OCI-LY3 (cell line): Measurements from ENCODE around the gene CTNNA3.

Experiments used
- EZH2phosphoT487 ChIP-seq: fragments of 200-600 bp; shearing (Covaris generic); IDR thresholded peaks from 2 replicates; pipeline ENCODE4 v1.6.1; 2018; ENCODE audit warnings: antibody characterized with exemption, mixed run types, low read depth
- TF ChIP-seq, protein P1 (sequence below): fragments of 200-600, 300-600 bp; sonication (generic); IDR thresholded peaks from 2 replicates; pipeline ENCODE4 v1.5.1; 2014; ENCODE audit warnings: antibody characterized with exemption, low read length, low read depth

DNA sequence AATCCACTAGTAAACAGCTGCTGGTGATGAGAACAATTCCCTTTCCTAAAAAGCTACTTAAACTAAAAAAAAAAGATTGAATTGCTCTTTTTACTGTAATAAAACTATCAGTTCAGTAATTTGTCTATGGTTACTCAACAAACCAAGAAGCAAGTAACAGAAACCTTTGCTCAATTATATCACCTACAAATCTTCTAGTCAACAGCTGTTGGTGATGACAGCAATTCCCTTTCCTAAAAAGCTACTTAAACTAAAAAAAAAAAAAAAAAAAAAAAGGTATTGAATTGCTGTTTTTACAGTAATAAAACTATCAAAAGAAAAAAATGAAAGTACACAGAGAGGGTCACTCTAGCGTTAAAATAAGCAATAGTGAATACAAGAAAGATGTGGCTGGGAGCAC is 158.1 kb downstream of the CTNNA3 start:
- TF ChIP-seq, protein P1, sequence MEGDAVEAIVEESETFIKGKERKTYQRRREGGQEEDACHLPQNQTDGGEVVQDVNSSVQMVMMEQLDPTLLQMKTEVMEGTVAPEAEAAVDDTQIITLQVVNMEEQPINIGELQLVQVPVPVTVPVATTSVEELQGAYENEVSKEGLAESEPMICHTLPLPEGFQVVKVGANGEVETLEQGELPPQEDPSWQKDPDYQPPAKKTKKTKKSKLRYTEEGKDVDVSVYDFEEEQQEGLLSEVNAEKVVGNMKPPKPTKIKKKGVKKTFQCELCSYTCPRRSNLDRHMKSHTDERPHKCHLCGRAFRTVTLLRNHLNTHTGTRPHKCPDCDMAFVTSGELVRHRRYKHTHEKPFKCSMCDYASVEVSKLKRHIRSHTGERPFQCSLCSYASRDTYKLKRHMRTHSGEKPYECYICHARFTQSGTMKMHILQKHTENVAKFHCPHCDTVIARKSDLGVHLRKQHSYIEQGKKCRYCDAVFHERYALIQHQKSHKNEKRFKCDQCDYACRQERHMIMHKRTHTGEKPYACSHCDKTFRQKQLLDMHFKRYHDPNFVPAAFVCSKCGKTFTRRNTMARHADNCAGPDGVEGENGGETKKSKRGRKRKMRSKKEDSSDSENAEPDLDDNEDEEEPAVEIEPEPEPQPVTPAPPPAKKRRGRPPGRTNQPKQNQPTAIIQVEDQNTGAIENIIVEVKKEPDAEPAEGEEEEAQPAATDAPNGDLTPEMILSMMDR, result no peak
- TF ChIP-seq EZH2phosphoT487, result no peak
